Right lobe of liver (tissue), 4 donors: Measurements from ENCODE around the gene USP40.

Source experiments
- CTCF ChIP-seq, 4 donors: fragments of 200-600 bp in 3 of 4; fragments of 450-650 bp in 1 of 4; IDR thresholded peaks; one replicate each; pipeline versions ENCODE4 v1.5.1 to v1.8.0; 2016 to 2022; ENCODE audit warnings: antibody characterized with exemption in 4 of 4, mild to moderate bottlenecking in 2 of 4
- POLR2A ChIP-seq: fragments of 450-650 bp; IDR thresholded peaks from one replicate; pipeline ENCODE4 v1.6.1; 2017; ENCODE audit warnings: antibody characterized with exemption, mild to moderate bottlenecking
- donor health status: DM: no; HTN: no; CAD: no.
- donor health status: DM: no; HTN: no; CAD: no.
- donor health status: DM: no; HTN: yes; CAD: no.

GRCh38 chr2:233553366-233553765 is 13.2 kb downstream of the USP40 start:
- TF ChIP-seq CTCF (IDR thresholded peaks at IDR 0.05) (no peak), POLR2A (no peak)
